ENCODE data around the gene EDN3. TPM values are rescaled to one million over a fixed set of nuclear protein-coding genes. Genes with fewer than 3 reads are reported as not detected.

EDN3 gene
- total RNA-seq, 1 donor, result not detected

DNA sequence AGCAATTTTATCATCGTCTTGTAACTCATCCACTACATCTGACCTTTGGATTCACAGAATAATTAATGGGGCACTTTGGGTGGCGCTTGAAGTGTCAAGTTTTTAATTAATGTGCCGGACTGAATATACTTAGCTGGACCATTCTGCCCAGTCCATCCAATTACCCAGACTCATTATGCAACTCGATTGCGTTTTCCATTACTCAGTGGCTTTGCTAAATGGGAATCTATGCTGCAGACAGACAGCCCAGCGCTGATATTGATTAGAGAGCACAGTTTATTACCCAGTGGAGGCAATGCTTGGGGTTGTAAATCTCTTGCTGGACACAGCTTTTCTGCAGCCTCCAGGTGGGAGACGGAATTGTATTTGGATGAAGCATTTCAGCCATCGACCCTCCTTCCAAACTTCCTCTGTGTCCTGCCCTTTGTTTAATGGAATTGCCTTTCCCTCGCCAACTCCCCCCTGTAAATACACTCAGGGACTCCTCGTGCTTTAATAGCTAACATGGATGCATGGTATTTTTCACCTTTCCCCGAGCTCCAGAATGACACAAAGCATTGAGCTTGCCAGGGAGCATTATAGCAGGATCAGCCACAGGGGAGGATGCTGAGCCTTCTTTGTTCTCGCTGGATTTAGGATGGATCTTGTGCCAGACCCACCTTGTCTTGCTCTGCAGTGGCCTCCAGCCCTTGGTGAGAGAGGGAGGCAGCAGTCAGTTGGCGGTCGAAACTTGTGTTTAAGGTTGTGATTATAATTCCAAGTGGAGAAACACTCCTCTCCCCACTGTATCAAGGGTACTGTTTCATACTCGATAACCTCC lies 59.7 kb downstream of the EDN3 start:
- H3K9me3 ChIP-seq (ENCODE audit: low read depth, low read length), result no peaks in the 10 kb centered on the region

DNA sequence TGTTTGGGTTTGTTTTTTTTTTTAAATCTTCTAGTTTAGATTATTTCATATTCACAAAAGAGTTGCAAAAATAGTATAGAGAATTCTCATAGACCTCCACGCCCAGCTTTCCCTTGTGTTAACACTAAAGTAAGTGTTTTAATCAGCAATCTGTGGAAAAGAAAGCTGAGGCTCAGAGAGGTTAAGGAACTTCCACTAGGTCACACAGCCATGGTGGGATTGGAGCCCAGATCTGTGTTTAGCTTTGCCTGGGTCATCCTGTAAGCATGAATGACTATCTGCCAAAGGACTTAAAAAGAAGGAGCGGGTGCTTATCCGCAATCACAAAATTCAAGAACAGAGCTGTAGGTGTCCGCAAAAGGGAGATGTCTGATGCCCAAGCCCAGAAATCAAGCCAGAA lies 60.5 kb downstream of the EDN3 start:
- Histone ChIP-seq H3K4me3 (ENCODE audit: low read length) (no peak overlapping the region), H3K27me3 (ENCODE audit: insufficient read depth, low read length) (no peaks in the 10 kb centered on the region), H3K4me1 (ENCODE audit: insufficient read depth, low read length) (no peaks in the 10 kb centered on the region), H3K9me3 (ENCODE audit: low read depth, low read length) (no peaks in the 10 kb centered on the region)

More for the DNA sequence above, 59.7 kb downstream of the EDN3 start:
- Histone ChIP-seq H3K4me3 (ENCODE audit: low read length) (no peak overlapping the region), H3K27me3 (ENCODE audit: insufficient read depth, low read length) (no peaks in the 10 kb centered on the region), H3K4me1 (ENCODE audit: insufficient read depth, low read length) (no peaks in the 10 kb centered on the region)

DNA sequence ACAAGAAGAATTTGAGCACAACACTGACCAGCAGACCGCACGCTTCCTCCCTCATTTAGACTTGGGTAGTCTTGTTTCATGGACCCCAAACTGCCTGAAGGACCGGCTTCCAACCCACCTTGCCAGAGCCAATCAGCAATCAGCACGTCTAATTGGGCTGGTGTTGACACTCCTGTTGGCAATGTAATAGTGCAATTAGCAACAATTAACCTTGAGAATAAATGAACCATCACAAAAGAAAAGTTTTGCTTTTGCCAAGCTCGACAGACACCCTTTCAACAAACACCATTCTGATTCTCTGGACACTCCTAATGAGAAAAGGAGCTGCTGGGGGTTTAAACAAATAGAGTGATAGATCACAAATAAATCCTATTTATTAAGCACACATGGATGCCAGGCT lies 61.0 kb downstream of the EDN3 start:
- Histone ChIP-seq H3K4me3 (ENCODE audit: low read length) (no peak overlapping the region), H3K9me3 (ENCODE audit: low read depth, low read length) (no peaks in the 10 kb centered on the region)

DNA sequence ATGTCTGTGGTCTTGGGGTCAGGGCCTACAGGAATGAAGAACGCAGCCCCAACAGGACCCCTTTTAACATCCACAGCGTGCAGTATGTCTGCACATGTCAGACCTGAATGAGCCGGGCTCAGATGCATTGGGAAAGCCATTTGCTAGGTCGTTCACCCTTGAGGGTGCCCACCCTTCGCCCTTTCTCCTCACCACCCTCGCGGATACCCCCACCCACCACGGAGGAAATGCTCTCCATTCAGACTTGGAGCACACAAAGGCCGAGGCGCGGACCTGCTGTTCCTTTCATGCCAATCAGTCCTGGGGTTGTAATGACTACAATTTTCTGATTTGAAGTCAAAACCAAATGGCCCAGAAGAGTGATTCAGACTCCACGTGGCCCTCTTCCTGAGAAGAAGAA lies 62.7 kb downstream of the EDN3 start:
- no peaks in the 10 kb centered on the region for H3K9me3 ChIP-seq (ENCODE audit: low read depth, low read length)
- H3K4me3 ChIP-seq (ENCODE audit: low read length), result no peak overlapping the region
- no peaks in the 10 kb centered on the region for H3K27me3 ChIP-seq (ENCODE audit: insufficient read depth, low read length)
- no peaks in the 10 kb centered on the region for H3K4me1 ChIP-seq (ENCODE audit: insufficient read depth, low read length)

More for the DNA sequence above, 61.0 kb downstream of the EDN3 start:
- no peaks in the 10 kb centered on the region for H3K4me1 ChIP-seq (ENCODE audit: insufficient read depth, low read length)
- no peaks in the 10 kb centered on the region for H3K27me3 ChIP-seq (ENCODE audit: insufficient read depth, low read length)

DNA sequence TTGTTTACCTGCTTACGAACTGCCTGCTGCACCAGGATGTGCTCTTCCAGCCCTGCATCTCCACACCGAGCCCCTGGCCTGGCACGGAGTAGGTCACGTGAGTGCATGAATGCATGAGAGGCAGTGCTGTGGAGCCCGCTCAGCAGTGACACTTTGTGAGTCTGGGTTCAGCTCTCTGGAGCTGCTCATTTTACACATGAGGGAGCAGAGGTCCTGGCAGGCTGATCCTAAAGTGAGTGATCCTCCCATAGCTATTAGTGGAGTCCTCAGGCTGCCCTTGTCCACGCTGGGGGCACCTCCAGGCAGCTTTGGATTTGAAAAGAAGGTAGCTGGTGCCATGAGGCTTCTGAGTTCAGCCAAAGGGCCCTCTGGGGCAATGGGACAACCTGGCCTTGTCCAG lies 64.2 kb downstream of the EDN3 start:
- Histone ChIP-seq H3K27me3 (ENCODE audit: insufficient read depth, low read length) (no peaks in the 10 kb centered on the region), H3K9me3 (ENCODE audit: low read depth, low read length) (no peaks in the 10 kb centered on the region), H3K4me1 (ENCODE audit: insufficient read depth, low read length) (no peaks in the 10 kb centered on the region), H3K4me3 (ENCODE audit: low read length) (no peak overlapping the region)

DNA sequence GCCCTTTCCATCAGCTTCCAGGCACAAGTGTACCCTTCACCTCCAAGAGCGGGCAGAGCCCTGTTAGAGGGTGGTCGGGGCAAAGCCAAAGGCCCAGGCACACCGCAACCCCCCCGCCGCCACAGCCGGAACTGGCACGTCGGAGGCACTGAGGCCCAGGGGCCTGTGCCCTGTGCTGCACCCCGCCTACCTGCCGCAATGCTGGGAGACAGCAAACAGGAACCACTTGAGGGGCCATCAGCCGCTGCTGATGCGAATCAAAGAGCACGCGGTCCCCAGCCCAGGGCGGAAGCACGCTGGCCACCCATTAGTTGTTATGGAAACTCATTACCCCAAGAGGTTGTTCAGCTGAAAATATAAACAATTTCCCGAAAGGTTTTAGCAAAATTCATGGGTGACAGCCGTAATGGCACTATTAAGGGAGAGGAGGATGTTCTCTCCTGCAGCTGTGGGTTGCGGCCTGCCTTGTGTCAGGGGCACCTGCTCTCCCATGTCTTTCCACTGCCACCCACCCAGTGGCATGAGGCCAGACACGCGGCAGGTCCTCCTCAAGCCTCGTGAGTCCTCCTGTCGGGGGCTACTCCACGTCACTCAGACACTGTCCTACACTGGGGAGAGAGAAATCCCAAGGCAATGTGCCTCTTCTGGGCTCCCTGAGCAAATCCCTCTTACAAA lies 65.3 kb downstream of the EDN3 start:
- Histone ChIP-seq H3K9me3 (ENCODE audit: low read depth, low read length) (no peaks in the 10 kb centered on the region), H3K4me3 (ENCODE audit: low read length) (no peak overlapping the region), H3K27me3 (ENCODE audit: insufficient read depth, low read length) (no peaks in the 10 kb centered on the region), H3K4me1 (ENCODE audit: insufficient read depth, low read length) (no peaks in the 10 kb centered on the region)

DNA sequence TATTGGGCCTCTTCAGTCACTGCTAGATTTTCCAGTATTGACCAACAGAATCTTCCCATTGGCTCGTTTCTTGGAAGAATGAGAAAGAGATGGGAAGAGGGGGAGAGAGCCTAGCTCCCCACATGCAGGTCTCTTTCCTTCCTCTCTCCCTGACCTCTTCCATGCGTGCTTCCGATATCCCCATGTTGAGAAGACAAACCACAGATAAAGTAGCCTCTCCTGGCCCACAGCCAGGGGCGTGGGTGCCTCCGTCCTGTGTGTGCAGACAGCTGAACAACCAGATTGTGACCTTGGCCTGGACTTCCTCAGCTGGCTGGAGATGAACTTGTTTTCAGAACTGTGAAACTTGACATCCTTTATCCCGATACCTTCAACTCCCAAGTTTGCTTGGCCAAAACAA lies 71.0 kb downstream of the EDN3 start:
- H3K4me1 ChIP-seq (ENCODE audit: insufficient read depth, low read length), result no peaks in the 10 kb centered on the region
- H3K27me3 ChIP-seq (ENCODE audit: insufficient read depth, low read length), result no peaks in the 10 kb centered on the region
- H3K4me3 ChIP-seq (ENCODE audit: low read length), result no peak overlapping the region
- no peaks in the 10 kb centered on the region for H3K9me3 ChIP-seq (ENCODE audit: low read depth, low read length)

DNA sequence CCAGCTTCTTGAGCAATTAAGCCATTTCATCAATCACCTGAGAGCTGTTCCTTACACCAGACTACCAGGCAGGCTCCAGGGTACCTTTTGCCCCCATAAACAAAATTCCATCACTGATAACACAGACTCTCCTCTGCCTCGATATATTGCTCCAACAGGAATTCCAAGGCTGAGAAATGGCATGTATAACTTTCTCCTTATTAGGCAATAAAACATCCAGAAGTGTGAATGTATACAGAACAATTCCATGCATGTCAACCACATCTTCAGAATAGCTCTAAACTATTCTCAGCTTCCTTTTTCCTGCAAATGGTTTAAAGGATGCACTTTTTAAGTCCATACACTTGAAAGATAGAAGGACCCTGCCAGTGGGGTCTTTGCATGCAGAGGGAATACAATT lies 73.8 kb downstream of the EDN3 start:
- Histone ChIP-seq H3K27me3 (ENCODE audit: insufficient read depth, low read length) (no peaks in the 10 kb centered on the region), H3K9me3 (ENCODE audit: low read depth, low read length) (no peaks in the 10 kb centered on the region), H3K4me3 (ENCODE audit: low read length) (no peak overlapping the region), H3K4me1 (ENCODE audit: insufficient read depth, low read length) (no peaks in the 10 kb centered on the region)

DNA sequence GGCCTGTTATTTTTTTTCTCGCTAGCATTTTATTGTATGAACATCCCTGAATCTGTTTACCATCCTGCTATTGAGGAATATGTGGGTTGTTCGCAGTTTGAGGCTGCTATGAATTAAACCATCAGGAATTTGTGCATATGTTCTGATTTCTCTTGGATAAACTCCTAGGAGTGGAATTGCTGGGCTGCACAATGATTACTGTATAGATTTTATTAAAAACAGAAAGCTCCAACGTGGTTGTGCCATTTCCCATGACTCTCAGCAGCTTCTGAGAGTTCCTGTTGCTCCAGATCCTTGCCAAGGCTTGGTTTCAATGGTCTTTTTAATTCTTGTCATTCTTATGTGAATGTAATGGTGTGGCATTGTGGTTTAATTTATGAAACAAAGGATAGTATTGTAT lies 75.1 kb downstream of the EDN3 start:
- H3K4me3 ChIP-seq (ENCODE audit: low read length), result no peak overlapping the region
- H3K27me3 ChIP-seq (ENCODE audit: insufficient read depth, low read length), result no peaks in the 10 kb centered on the region
- H3K9me3 ChIP-seq (ENCODE audit: low read depth, low read length), result no peaks in the 10 kb centered on the region
- no peaks in the 10 kb centered on the region for H3K4me1 ChIP-seq (ENCODE audit: insufficient read depth, low read length)

Other genes starting within 250 kb of the EDN3 start
- 19.8 TPM for gene ZNF831, start 136.8 kb upstream of the EDN3 start, total RNA-seq

All from mononuclear cell (primary cell).